NCI-H524 treated with DMSO at 0.1 percent for 48 hours (cell line): ENCODE measurements around the gene AGBL4.

Experiments
- DNase-seq: peaks from one replicate; lab custom pipeline; 2025; lab: John Stamatoyannopoulos, UW

AGBL4 gene

DNA sequence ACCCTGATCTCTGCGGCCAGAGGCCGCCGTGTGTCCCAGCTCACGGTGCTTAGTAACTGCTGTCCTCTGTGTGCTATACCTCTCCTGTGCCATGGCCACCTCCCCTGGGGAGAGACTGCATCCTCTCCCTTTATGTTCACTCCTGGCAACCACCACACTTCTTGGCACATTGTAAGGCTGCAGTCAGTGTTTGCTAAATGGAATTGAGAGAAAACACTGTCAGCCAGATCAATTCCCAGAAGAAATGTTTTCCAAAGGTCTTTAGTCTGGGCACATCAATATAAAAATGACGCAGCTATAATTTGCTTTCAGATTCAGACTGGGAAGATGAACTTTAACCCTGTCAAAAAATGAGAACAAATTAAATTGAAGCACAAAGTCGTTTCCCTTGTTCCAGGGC lies 1343.9 kb downstream of the AGBL4 start:
- no peak for DNase-seq

DNA sequence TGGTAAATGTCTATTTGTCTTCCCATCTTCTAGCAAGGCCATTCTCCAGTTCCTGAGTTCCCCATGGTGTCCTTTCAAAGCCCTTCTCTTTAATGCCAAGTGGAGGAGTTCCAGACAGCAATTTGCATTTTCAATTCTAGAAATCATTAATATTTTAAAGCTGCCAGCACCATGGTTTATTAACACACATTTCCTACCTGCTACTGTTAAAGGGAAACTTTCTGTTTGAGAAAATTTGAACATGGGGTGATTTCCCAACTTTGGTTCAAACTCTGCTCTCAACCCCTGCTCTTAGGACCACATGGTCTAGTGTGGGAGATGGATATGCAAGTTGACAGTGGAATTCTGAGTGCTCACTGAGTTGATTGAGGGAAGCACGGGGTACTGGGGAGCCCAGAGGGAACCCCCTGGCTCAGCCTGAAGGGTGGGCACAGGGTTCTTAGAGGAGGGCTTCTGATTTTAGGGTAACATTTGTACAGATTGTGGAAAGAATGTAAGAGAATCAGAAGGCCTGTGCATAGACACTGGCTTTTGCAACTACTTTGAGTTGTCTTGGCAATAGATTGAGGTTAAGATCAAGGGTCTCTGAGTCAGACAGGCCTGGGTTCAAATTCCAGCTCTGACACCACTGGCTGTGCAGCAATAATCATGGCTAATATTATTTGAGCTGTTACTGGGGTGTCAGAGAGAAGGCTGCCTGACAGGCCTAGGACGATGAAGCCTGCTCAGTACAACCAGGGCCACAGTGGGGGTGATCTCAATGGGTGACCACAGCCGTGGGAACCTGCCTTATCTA lies 1344.8 kb downstream of the AGBL4 start:
- no peak for DNase-seq

DNA sequence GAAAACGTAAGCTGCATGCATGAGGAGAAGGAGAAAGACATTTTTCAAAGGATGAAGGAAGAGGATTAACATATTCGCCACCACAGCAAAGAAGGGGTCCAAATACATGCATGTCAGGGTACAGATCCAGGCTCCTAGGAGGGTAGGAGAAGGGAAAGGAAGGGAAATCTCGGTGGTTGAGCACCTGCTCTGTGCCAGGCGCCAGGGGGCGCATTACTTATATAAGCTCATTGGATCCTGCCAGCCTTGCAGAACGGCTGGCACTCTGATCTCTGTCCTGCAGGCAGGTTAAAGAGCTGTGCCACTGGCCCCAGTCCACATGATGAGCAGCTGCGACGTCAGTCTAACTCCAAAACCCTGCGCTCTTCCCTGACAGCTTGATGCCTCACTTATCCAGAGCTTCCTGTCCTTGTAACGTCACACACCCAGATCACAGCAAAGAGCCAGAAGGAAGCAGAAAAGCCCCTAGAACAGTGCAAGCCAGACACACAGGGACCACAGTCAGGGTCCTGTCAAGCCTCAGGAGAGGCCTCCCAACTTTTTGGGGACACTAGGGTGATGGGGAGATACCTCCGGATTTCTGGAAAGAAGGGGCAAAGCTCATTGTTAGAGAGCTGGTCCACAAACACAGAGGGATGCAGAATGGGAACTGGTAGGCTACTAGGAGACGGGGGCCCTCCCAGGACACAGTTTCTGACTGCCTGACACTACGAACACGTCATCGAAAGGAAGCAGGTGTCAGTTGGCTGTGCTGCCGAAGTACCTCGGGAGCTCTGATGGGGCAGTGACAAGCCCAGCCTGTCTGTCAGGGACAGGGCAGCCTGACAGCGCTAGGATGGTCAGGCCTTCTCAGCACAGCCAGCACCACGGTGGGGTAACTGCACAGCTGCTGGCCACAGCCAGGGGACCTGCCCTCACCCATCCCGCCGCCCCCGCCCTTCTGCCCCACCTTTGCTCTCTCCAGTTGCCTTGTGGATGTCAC lies 1346.2 kb downstream of the AGBL4 start:
- DNase-seq: peak; percentile 65

DNA sequence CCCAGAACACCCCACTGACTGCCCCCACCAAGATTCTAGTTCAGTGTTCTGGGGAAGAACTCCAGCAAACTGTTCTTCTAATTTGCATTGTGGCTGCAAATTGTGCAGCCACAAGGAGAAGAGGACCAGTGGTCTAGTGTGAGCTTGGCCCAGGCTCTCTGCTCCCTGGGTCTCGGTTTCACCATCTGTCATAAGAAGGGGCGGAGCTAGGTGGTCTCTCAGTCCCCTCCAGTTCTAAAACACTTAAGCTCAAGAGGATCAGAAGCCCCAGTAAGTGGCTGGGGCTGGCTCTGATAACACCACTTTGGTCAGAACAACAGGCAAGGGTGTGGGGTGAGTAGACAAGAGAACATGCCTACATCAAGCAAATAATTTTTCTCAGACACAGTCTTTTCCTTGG lies 1346.9 kb downstream of the AGBL4 start:
- DNase-seq: peak; percentile 87

DNA sequence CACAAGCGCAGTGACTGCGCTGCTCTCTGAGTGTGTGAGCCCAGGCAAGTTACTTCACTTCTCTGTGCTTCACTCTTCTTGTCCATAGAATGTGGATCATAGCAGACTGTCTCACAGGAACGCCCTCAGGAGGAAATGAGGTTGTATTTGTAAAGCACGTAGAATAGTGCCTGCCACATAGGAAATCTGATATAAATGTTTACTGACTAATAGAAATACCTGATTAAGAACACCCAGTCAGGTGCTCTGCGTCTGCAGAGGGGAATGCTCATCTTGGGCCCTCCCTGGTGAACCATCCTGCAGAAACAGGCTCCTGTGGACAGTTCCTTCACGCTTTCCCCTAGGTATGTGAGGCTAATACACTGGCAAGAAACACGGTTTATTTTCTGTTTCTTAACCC lies 1347.4 kb downstream of the AGBL4 start:
- DNase-seq: no peak

DNA sequence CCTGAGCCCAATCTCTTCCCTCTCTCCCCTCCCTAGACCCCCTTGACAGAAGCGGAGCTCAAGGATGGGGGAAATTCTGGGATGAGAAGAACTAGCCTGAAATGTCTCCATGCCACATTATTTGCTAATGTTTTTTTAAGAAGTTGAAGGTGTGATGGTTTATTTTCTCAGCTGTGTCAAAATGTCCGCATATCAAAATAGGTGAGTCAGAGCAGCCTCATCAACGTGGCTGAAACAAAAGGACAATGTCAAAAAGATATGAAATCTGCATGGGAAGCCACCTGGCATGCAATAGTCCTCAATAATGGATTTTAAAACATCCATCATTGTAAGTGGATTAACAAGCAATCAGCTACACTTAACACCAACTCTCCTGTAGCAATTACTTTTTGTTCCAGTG lies 1348.5 kb downstream of the AGBL4 start:
- no peak for DNase-seq

DNA sequence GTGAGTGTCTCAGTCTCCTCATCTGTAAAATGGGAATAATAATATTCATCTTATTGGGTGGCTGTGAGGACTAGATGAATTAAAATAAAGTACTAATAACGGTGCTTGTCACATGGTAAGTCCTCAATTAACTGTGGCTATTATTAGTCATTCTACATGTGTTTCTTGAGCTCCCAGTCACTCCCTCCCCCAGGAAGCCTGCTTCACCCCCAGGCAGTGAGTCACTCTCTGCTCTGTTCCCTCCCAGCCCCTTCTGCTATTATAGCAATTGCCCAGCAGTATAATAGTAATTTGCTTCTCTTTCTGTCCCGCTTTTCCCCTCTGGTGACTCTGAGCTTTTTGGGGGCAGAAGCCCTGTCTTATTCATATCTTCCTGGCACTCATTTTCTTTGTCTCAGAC lies 1349.1 kb downstream of the AGBL4 start:
- DNase-seq: no peak

GRCh38 chr1:48673332-48674105 lies 1350.2 kb downstream of the AGBL4 start:
- DNase-seq: no peak

- DNase-seq: no peak
Observed at GRCh38 chr1:48671578-48671977, 1352.2 kb downstream of the AGBL4 start.

- no peak for DNase-seq
Observed at GRCh38 chr1:48670234-48671020, 1353.3 kb downstream of the AGBL4 start.

DNA sequence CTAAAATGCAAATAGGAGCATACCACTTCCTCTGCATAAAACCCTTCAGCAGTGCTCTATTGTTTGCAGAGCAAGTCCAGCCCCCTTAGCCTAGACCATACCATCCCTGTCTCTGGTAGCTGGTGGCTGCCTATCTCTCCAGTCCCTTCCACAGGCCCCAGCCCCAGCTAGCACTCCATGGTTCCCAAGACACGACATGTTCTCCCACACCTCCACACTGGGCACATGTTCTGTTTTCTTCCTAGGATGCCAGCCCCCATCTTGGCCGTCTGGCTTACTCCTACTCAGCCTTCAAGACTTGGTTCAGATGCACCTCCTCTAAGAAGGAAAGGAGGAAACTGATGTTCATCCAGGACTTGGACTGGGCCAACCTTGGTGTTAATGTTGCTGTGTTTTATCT lies 1355.4 kb downstream of the AGBL4 start:
- DNase-seq: no peak

- DNase-seq: no peak
Observed at GRCh38 chr1:48667782-48668181, 1356.0 kb downstream of the AGBL4 start.

GRCh38 chr1:48665708-48666407 lies 1357.9 kb downstream of the AGBL4 start:
- no peak for DNase-seq

DNA sequence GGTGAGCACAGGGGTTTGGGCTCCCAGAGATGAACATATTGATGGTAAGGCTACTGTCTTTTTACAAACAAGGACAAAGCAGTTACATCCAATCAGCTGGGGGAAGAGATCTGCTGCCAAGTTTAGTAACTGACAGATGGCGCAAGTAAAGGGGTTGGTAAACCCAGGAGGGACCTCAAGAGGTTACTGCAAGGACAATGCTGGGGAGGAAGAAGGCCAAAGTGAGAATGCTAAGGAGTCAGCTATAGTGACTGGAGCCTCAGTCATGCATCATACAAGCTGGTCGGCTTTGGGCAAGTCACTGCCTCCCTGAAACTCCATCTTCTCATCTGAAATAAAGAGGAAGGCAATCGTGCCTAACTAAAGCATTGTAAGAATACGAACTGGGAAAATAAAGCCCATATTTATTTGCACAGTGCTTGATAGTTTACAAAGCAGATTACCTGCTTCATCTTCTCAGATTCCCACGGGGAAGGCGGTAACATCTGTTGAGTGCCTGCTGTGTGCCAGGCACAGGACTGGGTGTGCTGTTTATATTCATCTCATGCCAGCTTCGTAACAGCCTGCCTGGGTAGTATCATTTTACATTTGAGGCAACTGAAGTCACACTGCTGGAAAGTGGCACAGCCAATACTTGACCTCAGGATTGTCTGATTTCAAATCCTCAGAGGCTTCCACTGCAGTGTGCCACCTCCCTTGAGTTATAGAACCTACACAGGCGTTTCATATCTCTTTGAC lies 1361.9 kb downstream of the AGBL4 start:
- peak; percentile 90 for DNase-seq

DNA sequence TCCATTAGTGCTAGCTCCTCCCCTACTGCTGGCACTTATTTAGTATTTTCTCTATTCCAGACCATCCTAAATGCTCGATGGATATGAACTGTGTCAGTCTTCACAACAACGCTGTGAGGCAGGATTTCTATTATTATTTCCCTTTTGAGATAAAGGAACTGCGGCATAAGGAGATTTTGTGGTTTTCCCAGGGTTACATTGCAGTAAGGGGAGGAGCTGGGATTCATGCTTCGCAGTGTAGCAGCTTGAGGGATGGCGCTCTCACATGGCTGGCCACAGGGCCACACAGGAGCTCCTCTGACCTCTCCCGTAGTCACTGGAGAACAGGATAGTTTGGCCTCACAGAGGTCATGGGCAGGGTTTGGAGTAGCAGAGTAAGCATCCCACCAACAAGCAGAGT lies 1364.0 kb downstream of the AGBL4 start:
- no peak for DNase-seq

DNA sequence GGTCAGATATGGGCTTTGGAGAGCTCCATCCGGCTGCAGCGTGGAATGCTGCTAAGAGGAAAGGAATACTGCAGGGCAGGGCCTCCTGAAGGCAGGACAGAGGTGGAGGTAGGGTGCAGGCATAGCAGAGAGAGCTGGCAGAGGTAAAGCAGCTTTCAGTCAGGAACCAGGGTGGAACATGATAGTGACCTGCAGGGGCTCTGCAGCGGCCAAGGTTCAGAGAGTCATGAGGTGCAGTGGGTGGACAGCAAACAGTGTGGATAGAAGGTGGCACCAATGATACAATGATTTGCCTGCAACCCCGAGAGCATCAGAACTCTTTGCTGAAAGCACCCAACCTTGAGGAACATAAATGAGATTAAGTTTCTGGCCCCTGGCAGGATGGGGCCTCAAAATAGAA lies 1366.3 kb downstream of the AGBL4 start:
- DNase-seq: no peak

GRCh38 chr1:48654606-48655210 lies 1369.0 kb downstream of the AGBL4 start:
- DNase-seq: no peak

DNA sequence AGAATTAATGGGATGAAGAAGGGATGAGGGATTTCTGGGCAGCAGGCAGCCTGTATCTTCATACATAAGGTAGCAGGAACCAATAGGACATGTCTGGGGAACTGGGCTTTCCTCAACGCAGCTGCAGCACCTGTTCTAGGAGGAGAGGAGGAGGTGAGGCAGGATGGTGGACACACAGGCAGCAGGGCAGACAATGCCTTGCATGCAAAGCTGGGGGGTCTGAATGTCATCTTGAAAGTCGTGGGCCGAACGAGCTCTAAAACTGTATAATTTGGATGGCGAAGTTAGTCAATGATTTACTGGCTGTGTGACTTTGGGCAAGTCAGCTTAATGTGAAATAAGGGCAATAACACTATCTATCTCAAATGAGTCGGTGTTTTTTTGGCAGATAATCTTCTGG lies 1371.4 kb downstream of the AGBL4 start:
- no peak for DNase-seq

GRCh38 chr1:48649880-48650279 lies 1373.9 kb downstream of the AGBL4 start:
- no peak for DNase-seq

DNA sequence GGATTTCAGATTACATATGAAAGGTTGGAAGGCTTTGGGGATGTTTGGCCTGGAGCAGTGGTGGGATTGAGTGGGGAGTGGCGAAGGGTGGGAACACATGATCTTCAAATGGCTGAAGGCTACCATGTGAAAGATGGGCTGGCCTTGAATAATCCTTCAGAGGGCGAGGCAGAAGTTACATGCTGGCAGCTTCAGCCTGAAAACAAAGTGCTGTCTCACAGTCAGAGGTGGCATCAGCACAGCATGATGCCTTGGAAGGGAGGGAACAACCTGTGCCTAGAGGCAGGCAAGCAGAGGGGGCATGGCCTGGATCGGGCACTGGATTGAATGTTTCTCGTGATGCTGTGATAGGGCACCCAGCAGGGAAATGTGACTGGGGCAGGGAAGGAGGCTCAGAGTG lies 1377.9 kb downstream of the AGBL4 start:
- DNase-seq: no peak
